ENCODE results near the gene F3. TPM values are rescaled to one million over a fixed set of nuclear protein-coding genes. Genes with fewer than 3 reads are reported as not detected.

The F3 gene
- total and polyA plus RNA-seq, 12 donors = 20.4 to 99.0 (median 37.3) TPM

- H3K9me3 ChIP-seq = no peaks in the 10 kb centered on the region
- H3K27ac ChIP-seq = peak overlapping the region in 3 of 10 donors; percentile 3 to 58 (median 30)
- TF ChIP-seq CTCF (IDR thresholded peaks at IDR 0.05) = peak in 2 of 9 donors; percentile 14 to 17
- H3K27me3 ChIP-seq = no peaks in the 10 kb centered on the region
- H3K4me1 ChIP-seq = peaks cover 0 to 53% (median 19%) of the 10 kb centered on the region in 9 donors
- H3K4me3 ChIP-seq = no peak overlapping the region
- no peak for ATAC-seq
- WGBS, 2 donors = 66 to 74% methylated on average over 3 of the region's 3 CpGs
- intact Hi-C loops (cut with DNase I) = loop anchor here in 1 of 10 donors (10.0 kb wide), 1 partner anchor 123 kb away; no protein-coding TSS in a partner anchor
- no peak for DNase-seq
- H3K36me3 ChIP-seq = peaks cover 0 to 72% (median 9%) of the 10 kb centered on the region in 9 donors
These were observed 9.5 kb downstream of the F3 start for GRCh38 chr1:94532077-94532476.

- DNase-seq = no peak
- H3K36me3 ChIP-seq = peaks cover 0 to 72% (median 9%) of the 10 kb centered on the region in 9 donors
- WGBS, 2 donors = 89% methylated on average over 6 of the region's 6 CpGs
- H3K27ac ChIP-seq = peak overlapping the region in 2 of 10 donors; percentile 30 to 58
- H3K9me3 ChIP-seq = no peaks in the 10 kb centered on the region
- ATAC-seq = no peak
- H3K27me3 ChIP-seq = no peaks in the 10 kb centered on the region
- H3K4me1 ChIP-seq = peaks cover 0 to 48% (median 16%) of the 10 kb centered on the region in 9 donors
- intact Hi-C loops (cut with DNase I) = loop anchor here in 1 of 10 donors (10.0 kb wide), 1 partner anchor 123 kb away; no protein-coding TSS in a partner anchor
- TF ChIP-seq CTCF (IDR thresholded peaks at IDR 0.05) = no peak
- no peak overlapping the region for H3K4me3 ChIP-seq
These were observed 9.9 kb downstream of the F3 start for GRCh38 chr1:94531664-94532063.

GRCh38 chr1:94530373-94530878, 11.1 kb downstream of the F3 start:
- Histone ChIP-seq H3K4me3 (no peak overlapping the region), H3K36me3 (peaks cover 0 to 61% (median 9%) of the 10 kb centered on the region in 9 donors), H3K4me1 (peaks cover 0 to 36% (median 14%) of the 10 kb centered on the region in 9 donors), H3K27ac (no peak overlapping the region), H3K9me3 (no peaks in the 10 kb centered on the region), H3K27me3 (no peaks in the 10 kb centered on the region)
- no peak for TF ChIP-seq CTCF (IDR thresholded peaks at IDR 0.05)
- intact Hi-C loops (cut with DNase I) = loop anchor here in 1 of 10 donors (10.0 kb wide), 1 partner anchor 124 kb away; no protein-coding TSS in a partner anchor
- DNase-seq (no peak), ATAC-seq (no peak)
- WGBS, 2 donors = 78 to 82% methylated on average over 4 of the region's 4 CpGs

- DNase-seq (no peak), ATAC-seq (no peak)
- 97% methylated on average over 2 of the region's 2 CpGs for WGBS, 2 donors
- TF ChIP-seq CTCF (IDR thresholded peaks at IDR 0.05) = no peak
- Histone ChIP-seq H3K9me3 (no peaks in the 10 kb centered on the region), H3K4me1 (peaks cover 0 to 26% (median 9%) of the 10 kb centered on the region in 9 donors), H3K27ac (no peak overlapping the region), H3K4me3 (no peak overlapping the region), H3K36me3 (peaks cover 0 to 54% (median 9%) of the 10 kb centered on the region in 9 donors), H3K27me3 (no peaks in the 10 kb centered on the region)
- intact Hi-C loops (cut with DNase I) = loop anchor here in 5 of 10 donors (5.0 to 10.0 kb wide), 4 partner anchors 65 to 515 kb away; no protein-coding TSS in a partner anchor
These were observed 12.1 kb downstream of the F3 start for GRCh38 chr1:94529416-94529815.

Measured in heart right ventricle (tissue), 16 donors.